Coronary artery (tissue), 2 donors: Measurements from ENCODE around the gene ZNF761.
"Not testable (repeated sequence)": the region's sequence is repeated elsewhere in the genome, so short reads cannot be mapped to it uniquely, and the experiment has no call there.

Experiments used
- DNase-seq: peaks from one replicate; pipeline ENCODE4 v3.0.0-alpha.2; 2017; ENCODE audit warnings: low spot score
- H3K27ac ChIP-seq, 2 donors: fragments of 200-600 bp; sonication (generic); one replicate each; pipeline ENCODE4 v1.5.1; 2016 to 2019
- H3K4me3 ChIP-seq: fragments of 200-600 bp; sonication (generic); 2 replicates; pipeline ENCODE4 v1.5.1; 2016; ENCODE audit warnings: mild to moderate bottlenecking, moderate library complexity
- TF ChIP-seq, protein P1 (sequence below): fragments of 200-600 bp; sonication (generic); IDR thresholded peaks from one replicate; pipeline ENCODE4 v1.5.1; 2019; ENCODE audit warnings: antibody characterized with exemption

ZNF761 gene

DNA sequence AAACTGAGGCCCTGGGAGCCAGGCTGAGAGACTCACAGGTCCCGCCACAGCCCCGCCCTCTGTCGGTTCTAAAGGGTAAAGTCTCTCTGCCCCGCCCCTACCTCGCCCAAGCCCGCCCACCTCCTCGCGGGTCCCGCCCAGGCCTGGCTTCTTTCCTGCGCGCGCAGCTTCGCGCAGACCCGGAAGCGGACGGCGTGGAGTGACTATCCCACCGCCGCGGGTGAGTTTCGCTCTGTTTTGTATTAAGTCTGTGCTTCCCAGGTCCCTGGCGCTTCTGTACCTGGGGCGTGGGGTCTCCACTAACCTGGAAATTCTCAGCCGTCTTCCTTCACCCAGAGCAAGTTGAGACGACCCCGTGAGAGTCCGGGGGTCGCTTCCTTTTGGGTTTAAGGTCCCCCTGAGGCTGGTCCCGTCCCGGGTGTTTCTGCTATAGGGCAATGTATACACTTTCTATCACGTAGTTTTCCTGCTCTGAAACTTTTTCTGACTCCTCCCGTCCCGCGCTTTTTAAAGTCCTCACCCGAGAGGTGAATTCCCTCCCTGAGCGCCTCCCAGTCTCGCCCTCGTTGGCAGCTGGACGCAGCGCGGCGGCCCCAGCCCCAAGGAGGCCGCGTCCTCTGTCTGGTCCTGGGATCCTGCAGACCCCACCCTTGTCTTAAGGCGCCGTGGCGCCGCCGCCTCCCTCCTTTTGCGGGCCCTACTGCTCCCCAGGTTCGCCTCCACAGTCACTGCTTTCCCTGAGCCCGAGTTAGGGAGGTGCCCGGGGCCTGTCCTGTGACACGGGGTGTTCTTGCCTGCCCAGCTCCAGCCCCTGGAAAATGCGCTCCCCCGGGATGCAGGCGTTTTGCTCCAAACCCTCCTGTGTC is 36.6 kb upstream of the ZNF761 start, which contains the start of gene ZNF765:
Gene ZNF765 (plus strand): TSS at position 176 of the 866 bp plus-strand sequence. CDS start 2,867 bp downstream, outside the sequence.
- TF ChIP-seq, protein P1, sequence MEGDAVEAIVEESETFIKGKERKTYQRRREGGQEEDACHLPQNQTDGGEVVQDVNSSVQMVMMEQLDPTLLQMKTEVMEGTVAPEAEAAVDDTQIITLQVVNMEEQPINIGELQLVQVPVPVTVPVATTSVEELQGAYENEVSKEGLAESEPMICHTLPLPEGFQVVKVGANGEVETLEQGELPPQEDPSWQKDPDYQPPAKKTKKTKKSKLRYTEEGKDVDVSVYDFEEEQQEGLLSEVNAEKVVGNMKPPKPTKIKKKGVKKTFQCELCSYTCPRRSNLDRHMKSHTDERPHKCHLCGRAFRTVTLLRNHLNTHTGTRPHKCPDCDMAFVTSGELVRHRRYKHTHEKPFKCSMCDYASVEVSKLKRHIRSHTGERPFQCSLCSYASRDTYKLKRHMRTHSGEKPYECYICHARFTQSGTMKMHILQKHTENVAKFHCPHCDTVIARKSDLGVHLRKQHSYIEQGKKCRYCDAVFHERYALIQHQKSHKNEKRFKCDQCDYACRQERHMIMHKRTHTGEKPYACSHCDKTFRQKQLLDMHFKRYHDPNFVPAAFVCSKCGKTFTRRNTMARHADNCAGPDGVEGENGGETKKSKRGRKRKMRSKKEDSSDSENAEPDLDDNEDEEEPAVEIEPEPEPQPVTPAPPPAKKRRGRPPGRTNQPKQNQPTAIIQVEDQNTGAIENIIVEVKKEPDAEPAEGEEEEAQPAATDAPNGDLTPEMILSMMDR = peak; percentile 58
- Histone ChIP-seq H3K27ac (peak within 1 kb of the TSS; percentile 78 to 86), H3K4me3 (peak within 1 kb of the TSS; percentile 69)
- DNase-seq = peak; percentile 95

DNA sequence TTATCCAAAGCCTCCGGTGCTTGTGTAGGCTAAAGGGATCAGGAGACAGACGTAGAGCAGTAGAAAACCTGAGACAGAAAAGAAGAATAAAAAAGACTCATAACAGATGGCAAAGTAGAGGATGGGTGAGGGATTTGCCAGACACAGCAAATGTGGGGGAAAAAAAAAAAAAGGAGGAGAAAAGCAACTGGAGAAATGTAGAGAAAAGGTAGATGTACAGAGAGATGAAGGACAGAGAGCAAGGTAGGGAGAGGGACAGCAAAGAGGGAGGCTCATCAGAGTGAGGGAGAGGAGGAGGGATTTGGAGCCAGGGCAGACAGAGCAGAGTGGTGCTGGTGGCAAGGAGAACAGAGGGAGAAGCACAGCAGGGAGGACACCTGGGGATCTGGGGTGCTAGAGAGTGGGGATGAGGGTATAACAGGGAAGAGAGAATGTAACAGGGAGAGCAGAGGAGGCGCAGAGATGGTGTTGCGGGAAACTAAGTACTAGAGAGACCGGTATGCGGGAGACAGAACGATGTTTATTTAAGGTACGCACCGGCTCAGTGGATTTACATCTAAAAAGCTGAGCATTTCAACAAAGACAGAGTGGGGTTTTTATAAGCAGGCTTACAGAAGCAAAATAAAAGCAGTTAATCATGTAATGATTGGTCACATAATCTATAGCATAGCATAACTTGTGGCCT is 35.8 kb upstream of the ZNF761 start:
- not testable (repeated sequence) for DNase-seq
- Histone ChIP-seq H3K27ac (peak overlapping the region; percentile 78 to 86), H3K4me3 (peak overlapping the region; percentile 69)

DNA sequence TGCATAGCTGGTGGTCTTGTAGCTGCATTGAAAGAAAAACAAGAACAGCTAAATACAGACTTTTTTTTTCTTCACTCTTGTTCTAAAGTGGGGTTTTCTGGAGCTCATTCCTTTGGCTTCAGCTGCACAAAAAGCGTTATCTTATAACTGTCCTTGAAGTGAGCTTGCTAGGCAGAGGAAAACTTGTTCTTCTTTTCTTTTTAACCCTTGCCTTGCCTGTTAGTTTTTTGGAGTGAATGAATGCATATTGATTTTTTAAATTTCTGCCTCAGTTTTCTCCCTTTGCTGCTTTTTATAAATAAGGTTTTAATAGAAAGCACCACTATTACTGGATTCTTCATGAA is 35.3 kb upstream of the ZNF761 start:
- Histone ChIP-seq H3K4me3 (peak overlapping the region; percentile 69), H3K27ac (no peak overlapping the region)
- TF ChIP-seq, protein P1 = no peak
- DNase-seq = no peak

DNA sequence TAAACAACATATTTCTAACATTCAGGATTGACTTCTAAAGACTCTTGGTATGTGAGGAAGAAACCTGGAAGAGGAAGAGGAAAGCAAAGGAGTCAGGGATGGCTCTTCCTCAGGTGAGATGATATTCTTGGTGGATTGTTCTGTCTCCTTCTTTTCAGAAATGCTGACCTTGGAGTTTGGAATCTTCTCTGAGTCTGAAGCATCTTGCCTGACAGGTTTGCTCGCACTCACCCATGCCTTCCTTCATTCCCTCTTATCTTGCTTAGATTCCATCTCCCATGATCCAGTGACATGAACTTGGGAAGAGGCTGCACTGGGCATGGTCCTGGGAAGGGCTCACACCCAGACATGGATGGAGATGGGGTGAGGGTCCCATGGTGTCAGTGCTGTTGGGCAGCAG is 33.9 kb upstream of the ZNF761 start:
- DNase-seq, H3K4me3 ChIP-seq, H3K27ac ChIP-seq: not testable (repeated sequence)

DNA sequence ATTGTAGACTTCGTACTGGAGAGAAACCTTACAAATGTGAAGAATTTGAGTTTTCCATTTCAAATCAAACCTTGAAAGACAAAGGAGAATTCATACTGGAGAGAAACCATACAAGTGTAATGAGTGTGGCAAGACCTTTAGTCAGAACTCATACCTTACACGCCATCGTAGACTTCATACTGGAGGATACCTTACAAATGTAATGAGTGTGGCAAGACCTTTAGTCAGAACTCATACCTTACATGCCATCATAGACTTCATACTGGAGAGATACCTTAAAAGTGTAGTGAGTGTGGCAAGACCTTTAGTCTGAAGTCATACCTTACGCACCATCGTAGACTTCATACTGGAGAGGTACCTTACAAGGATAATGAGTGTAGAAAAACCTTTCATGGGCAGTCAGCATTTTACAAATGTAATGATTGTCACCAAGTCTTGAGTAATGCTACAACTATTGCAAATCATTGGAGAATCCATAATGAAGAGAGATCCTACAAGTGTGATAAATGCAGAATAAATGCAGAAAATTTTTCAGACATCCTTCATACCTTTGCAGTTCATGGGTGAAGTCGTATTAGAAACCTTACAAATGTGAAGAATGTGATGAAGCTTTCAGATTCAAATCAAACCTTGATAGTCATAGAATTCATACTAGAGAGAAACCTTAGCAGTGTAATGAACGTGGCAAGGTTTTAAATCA is 22.1 kb upstream of the ZNF761 start:
- no peak for DNase-seq
- Histone ChIP-seq H3K27ac (no peak overlapping the region), H3K4me3 (no peak overlapping the region)
- TF ChIP-seq, protein P1 = no peak

DNA sequence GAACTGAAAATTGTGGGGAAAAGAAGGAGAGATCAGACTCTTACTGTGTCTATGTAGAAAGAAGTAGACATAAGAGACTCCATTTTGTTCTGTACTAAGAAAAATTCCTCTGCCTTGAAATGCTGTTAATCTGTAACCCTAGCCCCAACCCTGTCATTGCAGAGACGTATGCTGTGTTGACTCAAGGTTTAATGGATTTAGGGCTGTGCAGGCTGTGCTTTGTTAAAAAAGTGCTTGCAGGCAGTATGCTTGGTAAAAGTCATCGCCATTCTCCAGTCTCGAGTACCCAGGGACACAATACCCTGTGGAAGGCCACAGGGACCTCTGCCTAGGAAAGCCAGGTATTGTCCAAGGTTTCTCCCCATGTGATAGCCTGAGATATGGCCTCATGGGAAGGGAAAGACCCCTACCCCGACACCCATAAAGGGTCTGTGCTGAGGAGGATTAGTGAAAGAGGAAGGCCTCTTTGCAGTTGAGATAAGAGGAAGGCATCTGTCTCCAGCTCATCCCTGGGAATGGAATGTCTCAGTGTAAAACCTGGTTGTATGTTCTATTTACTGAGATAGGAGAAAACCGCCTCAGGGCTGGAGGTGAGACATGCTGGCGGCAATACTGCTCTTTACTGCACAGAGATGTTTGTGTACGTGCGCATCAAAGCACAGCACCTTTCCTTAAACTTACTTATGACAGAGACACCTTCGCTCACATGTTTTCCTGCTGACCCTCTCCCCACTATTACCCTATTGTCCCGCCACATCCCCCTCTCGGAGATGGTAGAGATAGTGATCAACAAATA is 11.1 kb upstream of the ZNF761 start:
- not testable (repeated sequence) for DNase-seq, H3K4me3 ChIP-seq, H3K27ac ChIP-seq

DNA sequence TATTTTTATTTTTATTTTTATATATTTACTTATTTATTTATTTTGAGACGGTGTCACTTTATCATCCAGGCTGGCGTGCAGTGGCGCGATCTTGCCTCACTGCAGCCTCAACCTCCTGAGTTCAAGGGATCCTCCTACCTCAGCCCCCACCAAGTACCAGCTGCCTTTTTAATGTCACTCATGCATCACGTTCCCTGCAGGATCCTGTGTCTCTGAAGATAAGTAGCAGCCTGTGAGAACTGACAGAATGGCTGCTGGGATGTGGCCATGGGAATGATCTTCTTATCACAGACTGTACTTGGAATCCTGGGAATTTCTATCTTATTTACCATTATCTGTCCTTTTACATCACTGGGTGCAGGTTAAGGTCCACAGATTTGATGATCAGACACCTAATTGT is 9.2 kb upstream of the ZNF761 start:
- Histone ChIP-seq H3K27ac (no peak overlapping the region), H3K4me3 (no peak overlapping the region)
- TF ChIP-seq, protein P1 = no peak
- DNase-seq = no peak

DNA sequence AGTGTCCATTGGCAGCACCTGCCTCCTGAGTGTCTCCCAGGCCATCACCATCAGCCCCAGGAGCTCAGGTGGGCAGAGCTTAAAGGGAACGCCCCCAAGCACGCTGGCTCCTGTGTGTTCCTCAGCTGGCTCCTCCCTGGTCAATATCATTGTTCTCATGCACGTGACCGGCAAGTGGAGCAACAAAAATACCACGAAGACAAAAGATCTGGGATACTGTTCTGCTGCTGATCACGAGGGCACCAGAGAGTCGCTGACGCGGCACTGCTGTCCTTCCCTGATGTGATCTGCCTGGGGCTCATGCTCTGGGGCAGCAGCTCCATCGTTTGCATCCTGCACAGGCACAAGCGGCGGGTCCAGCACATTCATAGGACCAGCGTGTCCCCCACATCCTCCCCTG is 8.7 kb upstream of the ZNF761 start:
- not testable (repeated sequence) for H3K27ac ChIP-seq, DNase-seq, H3K4me3 ChIP-seq

DNA sequence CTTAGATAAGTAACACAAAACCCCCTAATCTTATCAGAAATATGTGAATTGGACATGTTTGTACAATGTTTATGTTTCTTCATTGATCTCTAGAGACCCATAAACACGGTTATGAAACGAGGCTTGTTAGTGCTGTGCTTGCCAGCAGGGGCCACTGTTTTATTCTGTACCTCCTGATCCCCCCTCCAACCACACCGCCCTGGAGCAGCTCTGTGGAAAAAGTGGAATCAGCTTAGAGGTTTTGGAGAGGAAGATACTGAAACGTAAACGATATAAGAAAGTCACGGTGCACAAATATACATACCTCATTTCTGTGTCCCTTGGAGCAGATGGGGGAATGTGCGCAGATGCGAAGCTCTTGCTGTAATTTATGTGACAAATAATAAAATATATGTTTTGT is 8.1 kb upstream of the ZNF761 start:
- H3K4me3 ChIP-seq, H3K27ac ChIP-seq, DNase-seq: not testable (repeated sequence)
